Mucosa of gallbladder (tissue), 1 donor: Measurements from ENCODE around the gene FAM227A. TPM values are rescaled to one million over a fixed set of nuclear protein-coding genes. Genes with fewer than 3 reads are reported as not detected.
"Not testable (repeated sequence)": the region's sequence is repeated elsewhere in the genome, so short reads cannot be mapped to it uniquely, and the experiment has no call there.

Experiments
- DNase-seq: peaks from one replicate; pipeline ENCODE4 v3.0.0-alpha.2; 2020; ENCODE audit warnings: low spot score
- total RNA-seq: library from RNA; stranded (reverse); gene quantifications from one replicate; pipeline ENCODE4 v1.2.1, GENCODE V29; 2021
- donor health status: DM: no; HTN: no; CAD: no.

Gene FAM227A
- total RNA-seq, 1 donor from 2014 or later = 5.1 TPM

DNA sequence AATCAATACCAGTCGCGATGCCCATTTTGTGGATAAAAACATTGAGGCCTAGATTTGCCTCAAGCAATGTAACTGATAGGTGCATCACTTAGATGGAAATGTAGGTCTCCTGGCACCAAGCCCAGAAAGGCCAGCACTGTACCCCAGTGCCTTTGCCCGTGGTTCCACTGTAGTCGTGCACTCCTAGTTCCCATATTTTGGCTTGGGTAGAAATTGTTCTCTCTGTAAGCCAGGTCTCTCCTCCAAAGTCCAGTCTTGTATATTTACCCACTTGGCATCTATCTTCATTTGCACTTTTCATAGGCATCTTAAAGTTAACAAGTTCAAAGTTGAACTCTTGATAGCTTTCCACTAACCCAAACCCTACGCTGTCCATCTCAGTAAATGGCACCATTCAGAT, 44.6 kb downstream of the FAM227A start:
- no peak for DNase-seq

DNA sequence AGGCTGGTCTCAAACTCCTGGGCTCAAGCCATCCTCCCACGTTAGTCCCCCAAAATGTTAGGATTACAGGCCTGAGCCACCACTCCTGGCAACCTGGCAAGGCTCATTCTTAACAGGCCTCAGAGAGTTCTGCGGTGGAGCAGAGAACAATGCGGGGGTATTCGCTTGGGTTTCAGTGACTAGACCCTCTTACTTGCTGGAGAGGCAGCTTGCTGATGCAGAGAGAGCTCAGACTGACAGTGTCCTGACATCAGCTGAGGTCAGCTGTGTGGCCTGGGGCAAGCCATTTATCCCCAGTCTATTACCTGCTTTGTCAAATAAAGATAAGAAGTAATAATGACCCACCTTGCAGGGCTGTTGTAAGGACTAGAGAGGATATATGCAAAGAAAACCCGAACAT, 46.0 kb downstream of the FAM227A start:
- DNase-seq = no peak

DNA sequence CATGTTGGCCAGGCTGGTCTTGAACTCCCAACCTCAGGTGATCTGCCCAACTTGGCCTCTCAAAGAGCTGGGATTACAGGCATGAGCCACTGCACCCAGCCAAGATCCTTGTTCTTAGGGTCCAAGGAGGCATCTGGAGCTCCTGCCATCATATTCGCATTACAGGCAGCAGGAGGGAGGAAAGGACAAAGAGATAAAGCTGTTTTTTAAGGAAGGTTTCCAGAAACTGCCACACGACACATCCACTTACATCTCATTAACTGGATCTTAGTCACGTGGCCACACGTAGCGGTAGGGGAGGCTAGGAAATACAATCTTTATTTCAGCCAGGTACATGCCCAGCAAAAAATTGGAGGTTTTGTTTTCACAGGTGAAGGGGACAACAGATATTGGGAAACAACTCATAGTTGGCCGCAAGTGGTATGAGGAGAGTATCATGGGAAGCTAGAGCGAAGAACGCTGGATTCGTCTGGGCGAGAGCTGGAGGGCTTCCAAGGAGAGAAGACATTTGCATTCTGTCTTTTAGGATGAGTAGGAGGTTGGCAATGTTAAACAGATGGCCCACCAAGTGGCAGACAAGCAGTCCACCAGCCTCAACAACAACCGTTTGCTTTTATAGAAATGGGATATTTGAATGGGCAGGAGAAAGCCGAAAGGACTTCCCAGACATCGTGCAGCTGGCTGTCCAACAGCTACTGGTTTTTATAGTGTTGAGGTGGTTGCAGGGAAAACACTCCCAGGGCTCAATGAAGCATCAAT, 47.0 kb downstream of the FAM227A start:
- no peak for DNase-seq

DNA sequence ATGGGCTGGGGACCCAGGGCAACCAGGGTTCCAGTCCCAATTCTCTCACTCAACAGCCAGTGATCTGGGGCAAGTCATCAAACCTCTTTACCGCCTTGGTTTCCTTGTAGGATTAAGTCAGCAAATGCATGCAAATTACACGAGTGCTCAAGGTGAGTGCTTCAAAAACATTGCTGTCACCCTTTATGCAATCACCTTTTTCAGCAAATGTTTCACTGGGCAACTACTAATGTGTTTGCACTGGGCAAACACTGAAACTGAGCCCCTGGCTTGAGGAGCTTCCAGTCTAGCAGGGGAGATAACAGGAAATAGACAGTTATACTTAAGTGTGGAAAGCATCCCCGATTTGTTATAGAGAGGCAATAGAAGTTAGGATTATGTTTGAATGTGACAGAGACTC, 48.5 kb downstream of the FAM227A start:
- no peak for DNase-seq

DNA sequence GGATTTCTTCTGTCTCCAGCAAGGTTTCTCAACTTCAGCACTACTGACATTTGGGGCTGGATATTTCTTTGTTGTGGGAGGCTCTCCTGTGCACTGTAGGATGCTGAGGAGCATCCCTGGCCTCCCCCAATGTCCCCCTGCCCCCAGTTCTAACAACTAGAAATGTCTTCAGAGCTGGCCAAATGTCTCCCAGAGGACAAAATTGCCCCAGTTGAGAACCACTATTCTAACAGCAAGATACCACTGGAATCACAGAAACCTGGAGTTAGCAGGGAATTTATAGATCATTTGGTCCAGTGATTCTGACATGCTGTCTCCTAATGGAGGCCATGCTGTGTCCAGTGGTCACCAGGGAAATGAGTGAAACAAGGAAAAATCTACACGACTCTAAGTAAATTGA, 54.0 kb downstream of the FAM227A start:
- DNase-seq = no peak

DNA sequence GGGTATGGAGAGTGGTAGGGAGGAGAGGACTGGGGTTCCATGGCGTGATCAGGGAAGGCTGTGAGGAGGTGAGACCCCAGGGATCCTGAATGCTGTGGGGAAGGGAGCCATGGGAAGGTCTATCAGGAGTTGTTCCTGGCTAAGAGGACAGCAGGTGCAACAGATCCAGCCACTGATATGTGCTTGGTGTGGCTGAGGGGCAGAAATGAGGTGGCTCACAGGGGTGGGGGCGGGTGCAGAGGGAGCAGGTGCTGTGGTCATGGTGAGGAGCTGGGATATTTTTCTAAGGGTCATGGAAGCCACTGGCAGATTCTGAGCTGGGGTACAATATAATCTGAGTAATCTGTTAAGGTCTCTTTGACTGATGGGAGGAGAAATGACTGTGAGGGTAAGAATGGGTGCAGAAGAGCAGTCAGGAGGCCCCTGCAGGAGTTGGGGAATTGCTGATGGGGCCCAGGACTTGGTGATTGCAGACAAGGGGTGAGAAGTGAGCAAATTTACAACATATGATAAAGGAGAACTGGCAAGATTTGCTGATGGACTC, 54.9 kb downstream of the FAM227A start:
- no peak for DNase-seq

DNA sequence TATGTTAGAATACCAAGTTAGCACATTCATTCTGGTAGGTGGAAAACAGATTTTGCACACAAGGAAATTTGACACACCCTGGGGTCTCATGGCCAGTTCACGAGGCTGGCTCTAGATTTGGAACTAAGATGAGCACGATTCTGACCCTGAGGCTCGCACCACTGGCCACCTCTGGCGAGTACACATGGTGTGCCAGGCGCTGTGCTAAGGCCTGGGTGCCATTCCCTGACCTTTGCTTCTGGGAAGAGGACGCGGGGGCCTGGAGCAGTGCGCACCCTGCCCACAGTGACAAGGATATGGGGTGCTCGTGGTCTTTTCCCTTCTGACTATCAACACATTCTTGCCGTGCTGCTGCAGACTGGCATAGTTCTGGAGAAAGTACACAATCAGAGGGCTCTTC, 56.7 kb downstream of the FAM227A start:
- no peak for DNase-seq

DNA sequence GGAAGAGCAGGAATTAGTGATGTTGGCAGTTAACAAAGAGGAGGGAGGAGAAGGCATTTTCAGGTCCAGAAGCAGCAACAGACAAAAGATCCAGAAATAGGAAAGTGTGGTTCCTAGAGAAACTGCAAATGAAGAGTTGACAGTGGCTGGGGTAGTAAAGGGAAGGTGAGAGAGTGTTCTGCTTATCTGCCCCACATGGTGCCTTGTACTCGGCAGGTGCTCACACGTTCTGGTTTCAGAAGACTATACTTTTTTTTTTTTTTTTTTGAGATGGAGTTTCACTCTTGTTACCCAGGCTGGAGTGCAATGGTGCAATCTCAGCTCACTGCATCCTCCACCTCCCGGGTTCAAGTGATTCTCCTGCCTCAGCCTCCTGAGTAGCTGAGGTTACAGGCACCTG, 73.3 kb downstream of the FAM227A start:
- DNase-seq = not testable (repeated sequence)

DNA sequence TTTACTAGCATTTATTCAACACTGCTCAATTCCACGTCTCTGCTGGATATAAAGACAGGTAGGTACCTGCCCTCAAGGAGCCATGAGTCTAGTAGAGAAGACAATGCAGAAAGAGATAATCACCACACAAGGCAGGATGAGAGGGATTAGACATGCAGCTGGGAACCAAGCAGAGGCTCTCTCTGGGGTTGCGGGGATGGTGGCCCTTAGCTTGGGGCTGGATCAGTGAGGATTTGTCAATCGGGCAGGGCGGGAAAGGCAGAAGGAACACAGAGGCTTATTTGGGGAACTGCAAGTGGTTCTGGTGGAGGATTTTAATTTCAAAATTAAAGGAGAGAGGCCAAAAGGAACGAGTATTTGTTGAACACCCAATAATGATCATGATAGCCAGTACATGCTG, 77.7 kb downstream of the FAM227A start:
- no peak for DNase-seq

DNA sequence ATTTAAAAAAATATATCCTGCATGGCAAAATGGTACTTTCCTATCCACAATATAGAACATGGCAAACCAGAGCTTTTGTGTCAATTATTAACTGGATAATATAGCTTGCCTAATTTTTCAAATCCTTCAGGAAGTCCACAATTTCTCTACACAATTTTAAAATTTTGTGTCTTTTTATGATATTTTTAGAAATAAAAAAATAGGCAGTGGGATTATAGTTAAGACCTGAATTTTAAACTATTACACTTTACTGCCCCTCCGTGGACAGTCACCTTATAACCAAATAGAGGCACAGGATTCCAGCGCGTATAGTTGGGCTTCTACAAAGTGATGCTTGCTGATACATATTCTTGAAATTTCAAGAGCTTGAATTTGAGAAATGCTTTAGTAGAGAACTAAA, 84.1 kb downstream of the FAM227A start:
- DNase-seq = peak; percentile 46

DNA sequence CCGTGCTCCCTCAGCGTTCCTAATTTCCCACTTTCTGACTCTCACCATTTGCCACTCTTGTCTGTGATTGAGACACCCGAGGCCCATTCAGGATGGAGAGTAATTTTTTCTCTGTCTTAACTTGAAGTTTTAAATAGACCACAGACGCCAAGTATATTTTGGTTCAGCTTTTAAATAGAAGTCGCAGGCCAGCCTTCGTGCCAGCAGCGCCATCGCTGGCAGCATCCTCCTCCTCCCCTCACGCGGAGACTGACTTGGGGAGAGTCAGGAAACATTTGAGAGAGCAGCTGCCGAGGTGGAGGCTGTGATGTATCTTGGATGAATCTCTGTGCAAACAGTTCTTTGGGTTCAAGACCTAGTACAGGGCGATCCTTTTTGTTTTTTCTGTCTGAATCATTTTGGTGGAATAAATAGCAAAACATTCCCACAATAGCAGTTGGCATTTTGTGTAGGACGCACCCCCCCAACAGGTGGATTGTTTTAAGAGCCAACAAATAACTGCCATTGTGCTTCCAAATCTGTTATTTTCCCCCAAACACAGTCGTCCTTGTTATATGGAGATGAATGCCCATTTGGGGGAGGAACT, 85.3 kb downstream of the FAM227A start:
- peak; percentile 25 for DNase-seq

DNA sequence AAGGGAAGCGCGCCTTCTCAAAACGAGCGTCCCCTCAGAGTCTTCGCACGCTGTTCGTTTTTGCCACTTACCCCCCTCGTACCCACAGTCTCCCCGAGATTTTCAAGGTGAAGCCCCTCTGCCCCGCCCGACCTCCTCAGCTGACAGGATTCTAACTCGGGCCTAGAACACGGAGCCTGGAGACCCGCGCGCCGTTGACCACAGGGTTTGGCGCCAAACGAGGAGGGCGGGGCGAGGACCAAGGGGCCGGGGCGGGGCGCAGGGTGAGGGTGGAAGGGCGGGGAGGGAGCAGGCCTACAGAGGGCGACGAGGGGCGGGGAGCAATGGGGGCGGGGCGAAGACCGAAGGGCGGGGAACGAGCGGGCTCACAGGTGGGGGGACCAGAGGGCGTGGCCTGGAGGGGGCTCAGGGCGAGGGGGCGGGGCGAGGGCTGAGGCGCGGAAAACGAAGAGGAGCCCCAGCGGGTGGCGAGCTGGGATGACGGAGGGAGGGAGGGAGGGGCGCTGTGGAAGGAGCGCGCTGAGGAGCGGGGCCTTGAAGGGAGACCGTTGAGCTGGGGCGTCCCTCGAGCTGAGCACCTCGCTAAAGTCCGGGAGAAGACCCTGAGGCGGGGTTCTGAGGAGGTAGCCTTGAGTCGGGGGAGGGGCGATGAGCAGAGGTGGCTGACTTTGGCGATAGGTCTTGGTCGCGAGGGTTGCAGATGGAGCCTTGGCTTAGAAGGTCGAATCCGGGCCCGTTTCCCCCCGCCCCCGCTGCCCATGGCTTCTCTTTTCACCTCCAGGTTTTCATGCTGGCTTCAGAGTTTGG, 86.0 kb downstream of the FAM227A start, which contains the start of gene DMC1:
Gene DMC1, minus strand, starts transcription at position 212 of the 807 bp plus-strand sequence. CDS start 1,927 bp downstream, outside the sequence.
- peak; percentile 93 for DNase-seq

DNA sequence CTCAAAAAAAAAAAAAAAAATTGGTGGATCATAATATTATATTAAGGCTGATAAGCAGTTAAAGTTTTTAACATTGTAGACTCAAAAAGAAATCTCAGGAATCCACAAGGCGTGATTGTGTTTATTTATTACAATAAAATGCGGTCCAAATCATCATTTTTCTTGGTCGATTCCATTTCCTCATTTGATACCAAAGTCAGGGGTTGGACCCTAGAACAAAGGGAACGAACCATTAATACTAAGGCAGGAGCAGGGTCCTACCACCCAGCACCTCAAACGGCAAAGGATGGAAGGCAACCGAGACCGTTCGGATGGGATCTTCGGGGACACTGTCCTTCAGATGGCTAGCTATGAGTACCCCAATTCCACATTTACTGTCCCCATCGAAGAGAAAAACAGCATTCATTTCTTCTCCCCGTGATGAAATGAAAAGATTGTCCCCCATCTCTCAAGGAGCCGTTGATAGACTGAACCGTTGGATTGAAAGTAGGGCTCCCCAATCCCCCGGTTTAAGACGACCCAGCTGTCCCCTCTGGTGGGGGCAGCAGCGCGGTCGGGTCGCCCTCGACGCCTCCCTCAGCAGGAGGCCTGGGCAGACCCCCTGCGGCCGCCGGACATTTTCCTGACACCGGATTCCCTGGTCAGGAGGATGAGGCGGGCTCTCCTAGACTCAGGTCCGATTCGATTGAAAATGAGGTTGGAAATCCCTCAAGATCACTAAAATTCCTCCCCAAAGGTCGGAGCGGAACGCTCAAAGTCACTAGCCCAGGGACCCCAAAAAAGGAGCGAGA, 86.8 kb downstream of the FAM227A start:
- peak; percentile 10 for DNase-seq

DNA sequence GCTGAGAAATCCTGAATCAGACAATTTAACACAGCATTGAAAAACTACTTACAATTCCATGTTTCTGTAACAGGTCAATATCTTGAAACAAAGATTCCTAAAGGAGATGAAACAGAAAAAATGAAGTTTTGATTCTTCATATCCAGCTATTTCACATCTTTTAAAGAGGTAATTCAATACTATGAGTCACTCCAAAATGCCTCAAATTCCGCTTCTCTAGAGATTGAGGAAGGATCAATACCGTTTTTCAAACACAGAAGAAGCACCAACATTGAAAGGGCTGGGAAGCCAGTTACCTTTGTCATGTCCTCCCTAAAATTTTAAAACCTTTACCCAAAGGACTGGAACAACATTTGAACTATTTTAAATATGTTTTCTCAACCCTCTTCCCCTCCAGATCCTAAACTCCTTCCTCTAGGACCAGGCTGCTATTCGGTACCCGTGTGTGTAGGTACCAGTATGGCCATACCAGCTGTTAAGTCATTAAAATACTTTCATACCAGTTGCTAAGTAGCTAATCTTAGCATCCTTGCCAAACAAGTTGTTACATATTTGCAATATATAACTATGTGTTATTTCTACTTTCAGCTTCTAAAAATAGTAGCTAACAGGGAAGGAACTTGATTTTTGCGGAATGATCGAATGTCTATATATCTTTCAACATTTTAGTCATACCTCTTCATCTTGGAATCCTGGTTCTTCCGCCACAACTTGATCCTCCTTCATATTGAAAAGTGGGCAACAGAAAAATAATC, 88.5 kb downstream of the FAM227A start:
- DNase-seq = no peak

DNA sequence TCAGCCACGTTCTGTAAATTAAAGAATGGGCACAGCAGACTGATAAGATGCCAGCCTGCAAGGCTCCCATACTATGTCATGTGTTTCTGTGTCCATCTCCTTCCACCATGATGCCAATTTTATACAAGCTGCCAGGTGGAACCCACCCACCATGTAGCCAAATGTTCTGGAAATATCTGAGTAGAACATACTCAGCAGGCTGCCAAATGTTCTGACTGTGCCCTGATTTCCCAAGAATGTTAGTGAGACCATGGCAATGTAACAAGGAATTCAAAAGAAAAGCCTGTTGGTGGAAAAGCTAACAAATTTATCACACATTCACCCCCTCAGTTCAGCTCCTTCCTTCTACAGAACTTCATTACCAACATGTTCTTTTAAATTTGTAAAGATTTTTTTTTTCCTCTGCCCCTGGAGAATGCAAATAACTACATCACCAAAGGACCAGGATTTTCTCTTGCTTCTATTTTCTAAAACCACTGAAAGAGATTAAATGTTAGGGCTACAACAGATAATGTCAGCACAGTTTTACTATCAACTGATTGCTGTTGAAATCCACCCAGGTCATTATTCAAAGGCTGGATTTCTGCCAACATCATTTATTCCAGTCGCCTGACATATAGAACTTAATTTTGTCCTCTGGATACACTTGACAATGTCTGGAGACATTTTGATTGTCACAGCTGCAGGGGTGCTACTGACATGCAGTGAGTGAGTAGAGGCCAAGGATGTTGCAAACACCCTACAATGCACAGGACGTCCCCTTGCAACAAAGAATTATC, 89.3 kb downstream of the FAM227A start:
- DNase-seq = no peak

DNA sequence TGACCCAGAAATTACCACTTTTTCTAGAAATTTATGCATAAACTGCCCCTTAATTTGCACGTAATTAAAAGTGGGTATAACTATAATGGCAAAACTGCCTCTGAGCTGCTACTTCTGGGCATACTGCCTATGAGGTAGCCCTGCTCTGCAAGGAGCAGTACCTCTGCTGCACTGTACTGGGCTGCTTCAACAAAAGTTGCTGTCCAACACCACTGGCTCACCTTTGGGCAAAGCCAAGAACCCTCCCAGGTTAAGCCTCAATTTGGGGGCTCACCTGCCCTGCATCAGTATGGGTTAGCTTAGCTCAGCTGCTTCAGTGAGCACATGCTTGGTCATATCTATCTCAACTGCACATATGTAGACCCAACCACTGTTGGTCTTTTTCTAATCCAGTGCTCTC, 90.8 kb downstream of the FAM227A start:
- DNase-seq = no peak

DNA sequence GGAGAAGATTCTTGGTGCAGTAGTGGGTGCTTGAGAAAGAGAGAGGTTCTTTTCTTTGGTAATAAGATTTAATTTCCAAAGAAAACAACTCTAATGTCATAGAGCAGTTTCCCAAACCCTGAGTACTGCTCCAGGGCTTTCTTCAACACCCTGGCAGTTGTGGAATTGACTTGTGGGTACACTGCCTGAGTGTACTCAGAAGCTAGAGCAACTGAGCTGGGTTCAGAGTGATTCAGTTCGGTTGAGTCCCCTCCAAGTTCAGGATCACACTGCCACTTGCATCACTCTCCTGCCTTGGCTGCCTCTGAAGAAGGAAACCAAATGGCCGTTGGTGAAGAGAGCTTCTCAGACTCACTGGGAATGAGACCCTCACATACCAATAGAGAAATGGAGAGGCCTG, 91.5 kb downstream of the FAM227A start:
- DNase-seq = no peak

DNA sequence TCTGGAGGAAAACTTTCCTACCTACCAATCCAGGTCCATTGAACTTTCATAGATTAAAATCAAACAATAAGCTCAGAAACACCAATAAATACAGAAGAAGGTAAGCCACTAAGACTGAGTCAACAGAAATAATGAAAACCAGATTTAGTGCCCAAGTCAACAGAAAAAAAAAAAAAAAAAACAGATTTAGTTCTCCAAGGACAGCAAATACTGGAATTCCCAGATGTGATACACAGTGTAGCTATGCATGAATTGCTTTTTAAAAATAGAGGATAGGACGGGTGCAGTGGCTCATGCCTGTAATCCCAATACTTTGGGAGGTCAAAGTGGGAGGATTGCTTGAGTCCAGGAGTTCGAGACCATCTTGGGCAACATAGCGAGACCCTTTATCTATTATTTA, 101.9 kb downstream of the FAM227A start:
- DNase-seq = no peak

DNA sequence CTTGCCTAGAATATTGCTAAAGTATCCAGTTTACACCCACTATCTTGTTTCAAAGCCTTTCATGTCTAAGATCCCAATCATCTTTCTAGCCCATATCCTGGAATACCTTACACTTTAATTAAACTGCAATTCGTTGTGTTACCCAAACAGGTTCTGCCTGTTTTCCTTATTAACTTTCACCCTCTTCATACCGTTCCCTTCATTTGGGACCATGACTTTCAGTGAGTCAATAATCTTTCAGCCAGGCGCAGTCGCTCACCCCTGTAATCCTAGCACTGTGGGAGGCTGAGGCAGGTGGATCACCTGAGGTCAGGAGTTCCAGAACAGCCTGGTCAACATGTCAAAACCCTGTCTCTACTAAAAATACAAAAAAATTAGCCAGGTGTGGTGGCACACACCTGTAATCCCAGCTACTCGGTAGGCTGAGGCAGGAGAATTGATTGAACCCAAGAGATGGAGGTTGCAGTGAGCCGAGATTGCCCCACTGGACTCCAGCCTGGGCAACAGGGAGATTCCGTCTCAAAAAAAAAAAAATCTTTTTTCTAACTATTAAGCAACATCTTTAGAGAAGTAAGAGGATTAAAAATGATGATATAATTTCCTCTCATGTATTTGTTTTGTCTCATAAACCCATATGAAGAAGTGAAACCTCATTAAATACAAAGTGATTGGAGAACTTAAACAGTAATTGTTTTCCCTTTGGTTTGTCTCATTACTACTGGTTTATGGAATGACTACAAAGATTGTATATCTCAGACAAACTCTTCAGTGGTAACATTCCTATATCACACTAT, 106.9 kb downstream of the FAM227A start:
- DNase-seq = no peak
